Measurements from ENCODE around the gene ACSS3.

DNA sequence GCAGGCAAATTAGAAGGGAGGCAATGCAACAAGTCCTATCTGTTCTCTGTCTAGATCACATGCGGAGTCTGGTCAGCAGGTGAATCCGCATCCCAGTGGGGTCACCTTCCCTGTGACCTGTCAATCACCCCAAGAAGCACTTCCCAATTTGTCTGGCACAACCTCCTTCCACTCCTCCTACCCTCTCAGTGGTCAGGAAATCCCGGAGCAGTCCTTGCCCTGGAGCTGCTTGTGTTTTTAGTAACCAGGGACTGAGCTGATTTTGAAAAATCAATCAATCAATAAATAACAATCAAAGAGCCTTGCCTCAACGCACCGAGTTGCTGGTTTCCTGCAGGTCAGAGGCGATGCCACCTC, 572 bp upstream of the ACSS3 start:
- TF ChIP-seq, protein P1, sequence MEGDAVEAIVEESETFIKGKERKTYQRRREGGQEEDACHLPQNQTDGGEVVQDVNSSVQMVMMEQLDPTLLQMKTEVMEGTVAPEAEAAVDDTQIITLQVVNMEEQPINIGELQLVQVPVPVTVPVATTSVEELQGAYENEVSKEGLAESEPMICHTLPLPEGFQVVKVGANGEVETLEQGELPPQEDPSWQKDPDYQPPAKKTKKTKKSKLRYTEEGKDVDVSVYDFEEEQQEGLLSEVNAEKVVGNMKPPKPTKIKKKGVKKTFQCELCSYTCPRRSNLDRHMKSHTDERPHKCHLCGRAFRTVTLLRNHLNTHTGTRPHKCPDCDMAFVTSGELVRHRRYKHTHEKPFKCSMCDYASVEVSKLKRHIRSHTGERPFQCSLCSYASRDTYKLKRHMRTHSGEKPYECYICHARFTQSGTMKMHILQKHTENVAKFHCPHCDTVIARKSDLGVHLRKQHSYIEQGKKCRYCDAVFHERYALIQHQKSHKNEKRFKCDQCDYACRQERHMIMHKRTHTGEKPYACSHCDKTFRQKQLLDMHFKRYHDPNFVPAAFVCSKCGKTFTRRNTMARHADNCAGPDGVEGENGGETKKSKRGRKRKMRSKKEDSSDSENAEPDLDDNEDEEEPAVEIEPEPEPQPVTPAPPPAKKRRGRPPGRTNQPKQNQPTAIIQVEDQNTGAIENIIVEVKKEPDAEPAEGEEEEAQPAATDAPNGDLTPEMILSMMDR (IDR thresholded peaks at IDR 0.05), result no peak
- TF ChIP-seq EZH2 (IDR thresholded peaks at IDR 0.05; ENCODE audit: borderline replicate concordance, insufficient read depth, low read depth, low read length, poor library complexity, severe bottlenecking), result no peak
